GM19452 (cell line): Measurements from ENCODE around the gene MTX3.

Experiments
- ATAC-seq: cut with Tn5 transposase; IDR thresholded peaks from one replicate; pipeline ENCODE4 v1.9.1; 2021; ENCODE audit not compliant: unreplicated experiment

Gene MTX3

GRCh38 chr5:79990598-79991507 lies at the start of gene MTX3:
Gene MTX3, minus strand, starts transcription at chr5:79991262. Its CDS starts 24 bp downstream, at chr5:79991238.
- peak; percentile 87 for ATAC-seq

- ATAC-seq = no peak
Measured at GRCh38 chr5:80039650-80040049, 48.6 kb upstream of the MTX3 start.

GRCh38 chr5:80037366-80037765 lies 46.3 kb upstream of the MTX3 start:
- no peak for ATAC-seq

DNA sequence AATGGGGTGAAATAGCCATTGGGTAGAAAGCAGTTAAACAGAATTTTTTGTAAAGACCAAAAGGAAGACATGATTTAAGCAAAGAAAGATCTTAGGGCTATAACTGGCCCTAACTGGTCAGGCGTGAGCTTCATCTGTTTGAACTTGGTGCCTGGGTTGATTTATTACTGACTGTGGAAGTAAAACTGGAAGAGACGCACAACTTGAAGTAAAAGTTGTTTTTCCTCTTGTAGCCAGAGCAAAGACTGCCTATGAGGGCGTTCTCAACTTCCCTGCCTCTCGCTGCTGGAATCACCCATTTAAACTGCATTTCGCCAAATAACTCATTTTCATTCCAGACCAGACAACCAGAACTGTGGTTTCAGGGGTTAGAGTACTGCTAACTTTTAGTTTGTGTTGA lies 45.6 kb upstream of the MTX3 start:
- ATAC-seq = no peak

- ATAC-seq = no peak
Measured at GRCh38 chr5:80035839-80036238, 44.8 kb upstream of the MTX3 start.

DNA sequence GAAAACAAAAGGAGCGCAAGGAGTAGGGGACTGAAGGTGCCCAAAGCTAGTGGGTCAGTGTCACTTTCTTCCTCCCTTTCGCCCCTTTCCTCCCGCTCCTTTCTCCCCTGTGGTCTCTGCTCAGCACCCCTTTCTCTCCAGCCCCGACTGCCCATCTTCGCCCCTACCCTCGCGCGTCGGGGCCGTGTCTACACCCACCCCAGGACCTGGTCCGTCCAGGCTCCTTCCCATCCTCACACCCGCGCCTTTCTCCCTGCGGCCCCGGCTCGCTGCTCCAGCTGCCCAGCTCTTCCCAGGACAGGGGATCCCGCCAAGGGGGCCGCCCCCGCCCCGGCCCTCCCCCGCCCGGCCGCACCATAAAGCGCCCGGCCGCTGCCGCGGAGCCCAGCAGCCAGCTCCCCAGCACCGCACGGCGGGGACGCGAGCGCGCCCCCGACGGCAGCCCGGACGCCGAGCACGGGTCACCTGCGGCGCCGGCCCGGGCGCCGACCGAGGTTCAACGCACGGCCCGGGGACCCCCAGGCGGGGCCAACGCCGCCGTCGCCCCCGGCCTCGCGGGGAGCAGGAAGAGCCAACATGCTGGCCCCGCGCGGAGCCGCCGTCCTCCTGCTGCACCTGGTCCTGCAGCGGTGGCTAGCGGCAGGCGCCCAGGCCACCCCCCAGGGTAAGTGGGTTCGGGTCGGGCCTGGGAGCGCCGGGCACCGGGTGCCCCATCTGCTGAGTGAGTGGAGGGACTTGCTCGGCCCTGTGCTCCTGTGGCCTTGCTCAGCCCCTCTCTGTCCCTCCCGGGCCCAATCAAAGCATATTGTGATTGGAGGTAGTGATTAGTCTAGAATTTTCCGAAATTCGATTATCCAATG lies 44.1 kb upstream of the MTX3 start, which contains the start of gene THBS4:
Gene THBS4, plus strand, starts transcription at position 387 of the 860 bp plus-strand sequence. Its CDS starts 190 bp downstream, at position 577.
- no peak for ATAC-seq

GRCh38 chr5:80034559-80034958 lies 43.5 kb upstream of the MTX3 start:
- ATAC-seq = no peak

- no peak for ATAC-seq
Measured at GRCh38 chr5:80033513-80033912, 42.5 kb upstream of the MTX3 start.

DNA sequence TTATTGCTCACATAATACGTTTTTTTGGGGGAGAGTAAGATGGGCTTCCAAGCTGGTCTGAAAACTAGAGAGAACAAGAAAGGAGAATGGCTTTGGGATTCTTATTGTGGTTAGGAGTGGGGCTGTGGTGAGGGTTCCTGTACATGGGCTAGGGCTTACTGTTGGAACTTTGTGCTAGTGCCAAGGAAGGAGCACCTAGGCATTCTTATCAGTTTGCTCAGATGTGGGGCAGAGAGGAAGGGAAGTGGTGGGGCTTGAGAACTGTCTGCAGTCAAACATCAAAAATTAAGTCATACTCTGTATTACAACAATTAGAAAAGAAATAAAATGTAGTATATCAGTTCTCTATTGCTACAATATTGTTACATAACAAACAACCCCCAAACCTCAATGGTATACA lies 40.0 kb upstream of the MTX3 start:
- ATAC-seq = no peak

DNA sequence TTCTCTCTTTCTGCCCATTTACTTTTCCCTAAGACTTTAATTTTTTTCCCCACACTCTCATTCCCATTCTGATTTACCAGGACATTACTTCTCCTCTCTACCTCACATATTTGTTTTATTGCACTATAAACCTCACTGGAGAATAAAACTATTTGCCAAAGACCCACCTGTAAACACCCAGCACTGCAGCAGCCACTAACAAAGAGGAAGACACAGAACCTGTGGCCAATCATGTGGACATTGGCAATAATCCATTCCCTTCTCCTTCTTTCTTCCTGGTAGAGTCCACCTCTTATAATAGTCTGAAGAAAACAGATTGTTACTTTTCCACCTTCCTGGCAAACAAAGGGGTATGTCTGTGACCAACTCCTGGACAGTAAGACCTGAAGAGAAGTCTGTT lies 35.8 kb upstream of the MTX3 start:
- ATAC-seq = no peak

DNA sequence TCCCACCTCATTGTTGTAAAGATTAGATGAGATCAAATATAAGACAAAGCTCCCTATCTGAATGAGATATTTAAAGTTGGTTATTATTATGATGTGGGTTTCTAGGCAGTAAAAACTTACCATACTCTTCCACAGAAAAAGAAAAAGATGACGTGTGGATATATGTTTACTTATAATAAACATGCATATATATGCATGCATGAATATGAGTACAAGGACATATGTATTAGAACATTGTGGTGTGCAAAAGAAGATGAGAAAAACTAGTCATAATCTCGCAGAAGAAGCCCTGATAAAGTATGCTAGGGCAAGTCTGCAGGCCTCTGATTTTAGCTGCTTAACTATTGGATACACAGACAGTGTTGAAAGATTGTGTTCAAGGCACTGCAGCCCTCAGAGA lies 34.0 kb upstream of the MTX3 start:
- no peak for ATAC-seq

DNA sequence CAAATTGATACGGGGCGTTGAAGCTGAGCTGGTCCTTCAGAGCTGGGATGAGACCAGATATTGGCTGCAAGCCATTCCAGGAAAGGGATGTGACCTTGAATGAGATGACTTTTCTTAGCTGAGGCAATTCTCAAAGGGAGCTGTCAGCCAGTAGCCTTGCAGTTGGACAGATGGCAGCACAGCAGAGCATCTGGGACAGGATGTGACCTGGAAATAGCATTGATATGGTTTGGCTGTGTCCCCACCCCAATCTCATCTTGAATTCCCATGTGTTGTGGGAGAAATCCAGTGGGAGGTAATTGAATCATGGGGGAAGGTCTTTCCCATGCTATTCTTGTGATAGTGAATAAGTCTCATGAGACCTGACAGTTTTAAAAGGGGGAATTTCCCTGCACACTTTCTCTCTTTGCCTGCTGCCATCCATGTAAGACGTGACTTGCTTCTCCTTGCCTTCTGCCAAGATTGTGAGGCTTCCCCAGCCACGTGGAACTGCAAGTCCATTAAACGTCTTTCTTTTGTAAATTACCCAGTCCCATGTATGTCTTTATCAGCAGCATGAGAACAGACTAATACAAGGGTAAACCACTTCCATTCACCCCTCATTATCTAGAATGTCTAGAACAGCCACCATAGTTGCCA lies 19.8 kb upstream of the MTX3 start:
- ATAC-seq = no peak

DNA sequence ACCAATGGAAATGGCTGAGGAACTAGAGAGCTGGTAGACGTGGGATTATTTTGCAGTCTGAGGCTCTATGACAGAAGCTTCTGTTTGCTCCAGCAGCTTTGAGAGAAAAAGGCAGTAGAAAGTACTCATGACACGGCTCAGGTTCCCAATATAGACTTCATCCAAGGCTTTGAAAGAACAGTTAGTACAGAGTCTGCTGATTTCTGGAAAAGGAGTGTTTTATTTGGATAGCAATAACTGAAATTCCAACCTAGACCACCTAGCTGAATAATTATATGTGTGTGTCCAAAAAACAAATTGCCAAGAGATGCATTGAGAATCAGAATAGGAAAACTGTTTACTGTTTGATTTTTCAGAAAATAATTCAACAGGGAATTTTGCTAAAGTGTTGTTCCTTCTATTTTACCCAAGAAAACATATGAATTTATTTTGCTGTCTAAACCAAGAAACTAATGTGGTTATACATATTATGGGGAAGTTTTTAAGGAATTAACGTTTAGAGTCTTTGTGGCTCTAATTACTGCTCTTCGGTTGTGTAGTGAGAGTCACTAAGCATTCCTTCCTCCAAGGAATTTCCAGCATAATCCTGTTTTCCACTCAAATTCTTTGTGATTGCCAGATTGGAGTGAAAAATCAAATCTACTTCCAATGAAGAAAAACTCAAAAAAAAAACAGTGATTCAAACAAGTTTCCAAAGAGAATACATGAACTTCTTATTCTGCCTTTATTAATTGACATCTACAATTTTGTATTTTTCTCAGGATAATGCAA lies 18.1 kb upstream of the MTX3 start:
- no peak for ATAC-seq

- ATAC-seq = no peak
Measured at GRCh38 chr5:80002677-80003076, 11.6 kb upstream of the MTX3 start.

- no peak for ATAC-seq
Measured at GRCh38 chr5:79999722-80000121, 8.7 kb upstream of the MTX3 start.

DNA sequence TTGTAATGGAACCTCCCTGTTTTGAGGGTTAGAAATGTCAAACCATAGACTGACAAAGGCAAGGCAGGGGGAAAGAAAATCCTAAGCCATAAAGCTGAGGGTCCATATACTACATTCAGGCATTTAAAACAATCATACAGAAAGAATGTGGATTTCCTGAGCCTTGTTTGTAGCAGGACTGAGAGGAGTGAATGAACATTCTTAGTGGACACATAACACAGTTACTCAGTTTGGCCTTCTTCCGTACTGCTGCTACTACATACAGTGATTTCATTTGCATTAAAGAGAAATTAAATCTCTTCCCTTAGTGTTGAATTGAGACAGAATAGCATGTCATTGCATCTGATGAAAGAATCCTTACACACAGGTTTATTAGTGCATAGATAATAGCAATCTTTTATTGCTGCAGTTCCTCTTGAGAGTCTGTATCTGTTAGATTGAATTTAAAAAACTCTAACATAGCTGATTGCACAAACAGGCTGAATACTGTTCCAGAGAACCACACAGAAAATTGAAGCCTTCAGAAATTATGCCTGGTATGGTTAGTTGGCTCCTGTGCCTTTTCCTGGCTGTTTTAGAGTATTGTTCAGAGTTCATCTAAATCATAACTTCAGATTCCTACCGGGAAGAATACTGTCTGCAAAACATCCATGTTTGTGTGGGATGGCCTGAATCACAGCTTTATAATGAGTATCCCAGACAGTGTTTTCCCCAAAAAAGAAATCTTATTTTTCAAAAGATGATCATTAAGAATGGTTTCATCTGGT lies 2.0 kb upstream of the MTX3 start:
- ATAC-seq = no peak

DNA sequence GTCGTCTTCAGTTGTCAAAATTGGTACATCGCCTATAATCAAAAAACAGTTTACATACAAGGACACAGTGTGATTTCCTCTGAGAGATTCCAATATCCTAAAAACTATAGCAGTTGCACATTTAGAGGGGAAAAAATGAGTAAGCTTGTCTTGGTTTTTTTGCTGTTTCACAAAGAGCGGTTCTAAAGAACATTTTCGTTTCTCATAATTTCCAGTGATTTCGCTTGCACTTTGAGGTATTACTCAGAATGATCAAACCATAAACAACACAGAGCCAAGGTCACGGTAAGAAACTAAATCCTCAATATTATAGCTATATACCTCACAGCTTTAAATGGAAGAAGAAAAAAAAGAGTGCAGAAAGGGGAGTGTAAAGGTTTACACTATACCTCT lies 861 bp downstream of the MTX3 start:
- peak; percentile 59 for ATAC-seq

GRCh38 chr5:79986260-79986659 lies 4.8 kb downstream of the MTX3 start:
- no peak for ATAC-seq

GRCh38 chr5:79985288-79985687 lies 5.8 kb downstream of the MTX3 start:
- ATAC-seq = no peak

- no peak for ATAC-seq
Measured at GRCh38 chr5:79984363-79984762, 6.7 kb downstream of the MTX3 start.
